ENCODE results near the gene KITLG. TPM values are rescaled to one million over a fixed set of nuclear protein-coding genes. Genes with fewer than 3 reads are reported as not detected.

KITLG gene
- total RNA-seq, 1 experiment from 2014 or later: 7.4 TPM

- Histone ChIP-seq H3K4me1 (ENCODE audit: control insufficient read depth, insufficient read depth, low read length) (no peaks in the 10 kb centered on the region), H3K36me3 (ENCODE audit: control insufficient read depth, insufficient read depth, low read length) (no peaks in the 10 kb centered on the region)
- no peak for DNase-seq (ENCODE audit: low read depth, low spot score)
These were observed 61.3 kb downstream of the KITLG start for GRCh38 chr12:88518863-88519403.

GRCh38 chr12:88516811-88517210 lies 63.5 kb downstream of the KITLG start:
- POLR2A ChIA-PET: no interaction called here
- no peak for DNase-seq (ENCODE audit: low read depth, low spot score)

More at GRCh38 chr12:88518863-88519403, 61.3 kb downstream of the KITLG start:
- in situ Hi-C loops (cut with HindIII; ENCODE audit: low pct_unique_long_range_greater_than_20kb, low sequenced_read_pairs) (no loop called here), intact Hi-C loops (cut with micrococcal nuclease; ENCODE audit: unreplicated experiment) (no loop called here)
- no peaks in the 10 kb centered on the region for H3K27me3 ChIP-seq (ENCODE audit: control insufficient read depth, insufficient read depth, low read length)
- no peak overlapping the region for H3K4me3 ChIP-seq (ENCODE audit: low read depth in 2 of 2, low read length in 2 of 2)
- no peaks in the 10 kb centered on the region for H3K9me3 ChIP-seq (ENCODE audit: control insufficient read depth, insufficient read depth, low read depth, low read length)
- ChIA-PET POLR2A (no interaction called here), CTCF (no interaction called here)
- BruUV-seq (replicated peaks): no TSS peak
- ATAC-seq: no peak
- no peak overlapping the region for H3K27ac ChIP-seq (ENCODE audit: low read length)
- TF ChIP-seq CTCF (IDR thresholded peaks at IDR 0.05): no peak

GRCh38 chr12:88510843-88511242 lies 69.4 kb downstream of the KITLG start:
- in situ Hi-C loops (cut with HindIII; ENCODE audit: low pct_unique_long_range_greater_than_20kb, low sequenced_read_pairs) (no loop called here), intact Hi-C loops (cut with micrococcal nuclease; ENCODE audit: unreplicated experiment) (no loop called here)
- ATAC-seq: no peak
- no peaks in the 10 kb centered on the region for H3K36me3 ChIP-seq (ENCODE audit: control insufficient read depth, insufficient read depth, low read length)
- no peaks in the 10 kb centered on the region; the same call in 1 of the 2 replicates for H3K9me3 ChIP-seq (ENCODE audit: control insufficient read depth, insufficient read depth, low read depth, low read length)
- TF ChIP-seq TCF7L2 (IDR thresholded peaks at IDR 0.05; ENCODE audit: low read depth, low read length): no peak
- TF ChIP-seq POLR2AphosphoS5 (IDR thresholded peaks at IDR 0.05; ENCODE audit: low read depth, low read length): no peak
- TF ChIP-seq SIN3A (IDR thresholded peaks at IDR 0.05; ENCODE audit: borderline replicate concordance, insufficient read depth, low read depth, low read length): no peak
- TF ChIP-seq REST (IDR thresholded peaks at IDR 0.05; ENCODE audit: insufficient read depth in 1 of 2, low read depth in 2 of 2, low read length in 1 of 2): no peak
- TF ChIP-seq CTCF (IDR thresholded peaks at IDR 0.05): no peak
- no peaks in the 10 kb centered on the region for H3K27me3 ChIP-seq (ENCODE audit: control insufficient read depth, insufficient read depth, low read length)
- DNase-seq (ENCODE audit: low read depth, low spot score): no peak
- H3K27ac ChIP-seq (ENCODE audit: low read length): no peak overlapping the region
- no TSS peak for BruUV-seq (replicated peaks)
- no peaks in the 10 kb centered on the region for H3K4me1 ChIP-seq (ENCODE audit: control insufficient read depth, insufficient read depth, low read length)
- no peak overlapping the region for H3K4me3 ChIP-seq (ENCODE audit: low read depth in 2 of 2, low read length in 2 of 2)
- CTCF ChIA-PET: no interaction called here
- POLR2A ChIA-PET: no interaction called here

More at GRCh38 chr12:88516811-88517210, 63.5 kb downstream of the KITLG start:
- Histone ChIP-seq H3K4me1 (ENCODE audit: control insufficient read depth, insufficient read depth, low read length) (no peaks in the 10 kb centered on the region), H3K27me3 (ENCODE audit: control insufficient read depth, insufficient read depth, low read length) (no peaks in the 10 kb centered on the region), H3K9me3 (ENCODE audit: control insufficient read depth, insufficient read depth, low read depth, low read length) (no peaks in the 10 kb centered on the region), H3K4me3 (ENCODE audit: low read depth in 2 of 2, low read length in 2 of 2) (no peak overlapping the region), H3K27ac (ENCODE audit: low read length) (no peak overlapping the region), H3K36me3 (ENCODE audit: control insufficient read depth, insufficient read depth, low read length) (no peaks in the 10 kb centered on the region)
- CTCF ChIA-PET: no interaction called here
- no TSS peak for BruUV-seq (replicated peaks)
- in situ Hi-C loops (cut with HindIII; ENCODE audit: low pct_unique_long_range_greater_than_20kb, low sequenced_read_pairs) (no loop called here), intact Hi-C loops (cut with micrococcal nuclease; ENCODE audit: unreplicated experiment) (no loop called here)
- TF ChIP-seq CTCF (IDR thresholded peaks at IDR 0.05): no peak
- no peak for TF ChIP-seq SIN3A (IDR thresholded peaks at IDR 0.05; ENCODE audit: borderline replicate concordance, insufficient read depth, low read depth, low read length)
- no peak for TF ChIP-seq TCF7L2 (IDR thresholded peaks at IDR 0.05; ENCODE audit: low read depth, low read length)
- no peak for TF ChIP-seq POLR2AphosphoS5 (IDR thresholded peaks at IDR 0.05; ENCODE audit: low read depth, low read length)
- ATAC-seq: no peak
